ENCODE results near the gene GPR152.

Gene GPR152, protein sequence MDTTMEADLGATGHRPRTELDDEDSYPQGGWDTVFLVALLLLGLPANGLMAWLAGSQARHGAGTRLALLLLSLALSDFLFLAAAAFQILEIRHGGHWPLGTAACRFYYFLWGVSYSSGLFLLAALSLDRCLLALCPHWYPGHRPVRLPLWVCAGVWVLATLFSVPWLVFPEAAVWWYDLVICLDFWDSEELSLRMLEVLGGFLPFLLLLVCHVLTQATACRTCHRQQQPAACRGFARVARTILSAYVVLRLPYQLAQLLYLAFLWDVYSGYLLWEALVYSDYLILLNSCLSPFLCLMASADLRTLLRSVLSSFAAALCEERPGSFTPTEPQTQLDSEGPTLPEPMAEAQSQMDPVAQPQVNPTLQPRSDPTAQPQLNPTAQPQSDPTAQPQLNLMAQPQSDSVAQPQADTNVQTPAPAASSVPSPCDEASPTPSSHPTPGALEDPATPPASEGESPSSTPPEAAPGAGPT

DNA sequence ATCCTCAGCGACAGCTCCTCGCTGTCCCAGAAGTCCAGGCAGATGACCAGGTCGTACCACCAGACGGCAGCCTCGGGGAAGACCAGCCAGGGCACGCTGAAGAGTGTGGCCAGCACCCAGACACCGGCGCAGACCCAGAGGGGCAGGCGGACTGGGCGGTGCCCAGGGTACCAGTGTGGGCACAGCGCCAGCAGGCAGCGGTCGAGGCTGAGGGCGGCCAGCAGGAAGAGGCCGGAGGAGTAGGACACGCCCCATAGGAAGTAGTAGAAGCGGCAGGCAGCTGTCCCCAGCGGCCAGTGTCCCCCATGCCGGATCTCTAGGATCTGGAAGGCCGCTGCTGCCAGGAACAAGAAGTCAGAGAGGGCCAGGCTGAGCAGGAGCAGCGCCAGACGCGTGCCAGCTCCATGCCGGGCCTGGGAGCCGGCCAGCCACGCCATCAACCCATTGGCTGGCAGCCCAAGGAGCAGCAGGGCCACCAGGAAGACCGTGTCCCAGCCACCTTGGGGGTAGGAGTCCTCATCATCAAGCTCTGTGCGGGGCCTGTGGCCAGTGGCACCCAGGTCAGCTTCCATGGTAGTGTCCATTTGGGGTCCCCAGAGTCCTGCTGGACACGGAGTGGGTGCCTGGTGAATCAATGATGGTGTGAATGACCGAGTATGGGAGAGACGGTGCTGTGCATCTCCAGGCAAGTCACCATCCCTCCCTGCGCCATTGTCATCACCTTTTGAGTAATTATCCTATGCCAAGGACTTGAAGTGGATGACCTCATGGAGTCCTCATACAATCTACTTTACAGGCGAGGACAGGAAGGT is at the start of gene GPR152:
Gene GPR152 (minus strand): TSS at position 589 of the 812 bp plus-strand sequence. CDS start 5 bp downstream, at position 584.
- DNase-seq (ENCODE audit: low read depth in 2 of 2) = no peak

DNA sequence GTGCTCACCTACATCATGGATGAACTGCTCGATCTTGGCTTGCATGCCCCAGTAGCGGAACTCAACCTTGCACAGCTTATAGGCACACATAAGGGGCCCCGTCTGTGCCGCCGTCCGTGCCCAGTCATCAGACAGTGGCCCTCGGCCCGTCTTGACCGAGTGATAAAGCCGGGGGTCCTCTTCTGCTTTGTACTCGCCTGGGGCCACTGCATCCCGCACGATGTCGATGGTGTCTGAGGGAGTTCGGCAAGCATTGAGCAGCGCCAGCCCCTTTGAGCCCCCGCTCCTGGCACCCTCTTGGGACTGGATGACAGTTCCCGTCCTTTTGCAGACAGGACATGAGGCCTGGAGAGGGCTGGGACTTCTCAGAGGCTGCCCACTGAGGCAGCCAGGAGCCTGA is 49.3 kb upstream of the GPR152 start:
- DNase-seq (ENCODE audit: low read depth in 2 of 2) = no peak

DNA sequence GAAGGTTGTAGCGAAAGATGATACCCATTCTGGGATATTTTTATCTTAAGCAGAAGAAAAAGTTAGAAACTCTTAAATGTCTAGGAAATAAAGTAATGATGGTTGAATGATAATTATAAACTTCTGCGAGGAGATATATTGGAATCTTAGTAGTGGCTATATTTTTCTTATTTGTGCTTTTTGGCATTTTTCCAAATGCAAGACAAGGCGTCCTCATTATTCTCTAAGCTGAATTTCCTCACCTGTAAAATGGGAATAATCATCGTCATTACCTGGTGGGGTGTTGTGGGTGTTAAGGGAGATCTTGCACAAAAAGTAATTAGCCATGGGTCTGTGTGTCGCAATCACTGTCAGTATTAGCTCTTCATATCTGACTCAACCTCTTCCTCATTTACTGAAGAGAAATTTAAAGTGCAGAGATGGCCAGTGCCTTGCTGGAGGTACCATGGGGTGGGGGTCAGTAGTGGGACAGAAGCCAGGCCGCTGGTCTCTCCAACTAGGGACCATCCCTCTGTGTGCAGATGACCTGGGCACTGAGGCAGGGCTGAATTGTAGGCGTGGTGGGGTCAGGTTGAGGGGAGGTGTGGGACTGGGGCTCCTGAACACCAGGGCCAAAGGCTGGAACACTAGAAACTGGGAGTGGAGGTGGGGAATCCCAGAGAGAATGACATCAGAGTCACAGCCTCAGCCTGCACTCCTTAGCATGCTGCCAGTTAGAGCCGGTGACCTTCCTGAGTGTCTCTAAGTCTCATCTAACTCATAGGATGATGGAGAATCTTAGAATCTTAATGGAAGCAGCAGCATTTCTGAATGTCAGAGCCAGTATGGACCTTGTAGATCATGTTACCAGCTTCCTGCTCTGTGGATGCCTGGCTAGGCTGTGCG is 48.5 kb upstream of the GPR152 start:
- DNase-seq (ENCODE audit: low read depth in 2 of 2) = no peak

DNA sequence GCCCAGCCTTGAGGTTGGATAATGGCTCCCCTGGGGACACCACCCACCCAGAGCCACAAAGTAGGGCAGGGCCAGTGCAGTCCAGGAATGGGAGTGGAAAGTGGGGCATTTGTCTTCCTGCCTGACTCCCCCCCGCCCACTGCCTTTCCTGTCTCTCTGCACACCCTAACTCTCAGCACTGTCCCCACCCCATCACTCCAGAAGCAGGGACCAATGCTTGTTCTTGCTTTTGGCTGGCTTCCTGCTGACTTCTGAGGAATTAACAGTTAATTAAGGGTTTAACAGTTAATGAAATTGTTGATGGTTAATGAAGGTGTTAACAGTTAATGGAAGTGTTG is 47.9 kb upstream of the GPR152 start:
- DNase-seq (ENCODE audit: low read depth in 2 of 2) = no peak

DNA sequence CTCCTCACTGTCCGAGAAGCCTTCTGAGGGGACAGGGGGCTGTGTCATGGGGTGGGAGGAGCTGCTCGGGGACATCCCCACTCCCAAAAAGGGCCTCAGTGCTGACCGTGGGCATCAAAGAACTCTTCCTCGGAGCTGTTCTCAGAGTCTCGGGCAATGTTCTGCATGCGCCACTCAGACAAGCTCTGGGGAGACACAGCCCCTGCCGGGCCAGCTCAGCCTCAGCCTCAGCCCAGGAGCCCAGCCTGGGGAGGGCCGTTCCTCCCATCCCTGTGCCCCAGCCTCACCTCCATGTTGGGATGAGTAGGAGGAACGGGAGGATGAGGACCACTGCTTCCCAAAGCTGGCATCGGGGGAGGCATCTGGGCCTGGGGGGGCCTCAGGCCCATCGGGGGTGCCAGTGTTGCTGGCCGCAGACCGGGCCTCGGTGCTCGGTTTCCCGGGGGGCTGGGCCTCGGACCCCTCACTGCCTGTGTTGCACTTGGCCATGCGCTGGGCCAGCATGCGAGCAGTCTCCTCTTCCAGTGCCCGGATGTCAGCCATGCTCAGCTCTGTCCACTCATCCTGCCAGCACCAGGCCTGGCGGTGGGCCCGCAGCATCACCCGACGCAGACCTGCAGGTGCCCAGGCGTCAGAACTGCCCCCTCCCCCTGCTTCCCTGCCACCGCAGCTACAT is 47.4 kb upstream of the GPR152 start:
- DNase-seq (ENCODE audit: low read depth in 2 of 2) = no peak

DNA sequence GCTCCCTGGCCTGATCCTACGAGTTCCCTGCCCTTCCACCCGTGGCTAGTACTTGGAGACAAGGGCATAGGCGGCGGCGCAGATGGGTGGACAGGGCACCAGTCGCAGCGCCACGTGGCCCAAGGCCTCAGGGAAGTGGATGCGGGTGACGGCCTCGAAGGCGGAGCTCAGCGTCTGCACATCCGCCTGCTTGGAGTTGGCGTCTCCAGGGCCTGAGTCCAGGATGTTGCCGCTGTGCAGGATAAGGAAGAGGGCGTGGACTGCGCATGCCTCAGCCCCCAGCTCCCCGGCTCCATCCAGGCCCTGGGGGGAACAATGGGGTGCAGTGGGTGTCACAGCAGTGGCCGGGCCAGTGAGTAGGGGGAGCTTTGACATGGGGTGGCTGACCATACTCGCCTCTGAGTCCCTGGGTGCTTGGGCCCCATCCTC is 46.0 kb upstream of the GPR152 start:
- DNase-seq (ENCODE audit: low read depth in 2 of 2) = no peak

DNA sequence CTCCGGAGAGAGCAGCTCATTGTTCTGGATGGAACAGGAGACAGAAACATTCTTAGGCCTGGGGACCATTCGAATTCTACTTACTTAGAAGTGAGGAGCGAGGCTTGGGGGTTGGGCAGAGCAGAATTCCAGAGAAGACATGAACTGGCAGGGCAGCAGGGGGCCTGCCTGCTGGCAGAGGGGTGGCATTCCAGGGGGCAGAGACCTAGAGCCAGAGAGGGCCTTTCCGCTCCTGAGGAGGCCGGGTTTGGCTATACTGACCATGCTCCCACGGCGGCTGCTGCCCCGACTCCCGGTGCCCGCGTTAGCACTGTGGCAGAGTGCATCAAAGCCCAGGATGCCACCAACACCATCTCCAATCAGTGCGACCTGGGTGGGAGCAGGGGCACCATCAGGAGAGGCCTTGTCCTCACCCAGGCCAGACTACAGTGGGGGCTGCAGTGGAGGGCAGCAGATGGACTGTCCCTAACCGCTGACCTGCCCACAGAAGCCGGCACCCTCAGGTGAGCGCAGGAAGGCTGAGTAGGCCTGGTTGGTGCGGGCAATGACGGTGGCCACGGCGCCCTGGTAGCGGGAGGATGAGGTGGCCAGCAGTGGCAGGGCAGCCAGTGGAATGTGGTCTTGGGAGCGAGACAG is 45.2 kb upstream of the GPR152 start:
- no peak for DNase-seq (ENCODE audit: low read depth in 2 of 2)

DNA sequence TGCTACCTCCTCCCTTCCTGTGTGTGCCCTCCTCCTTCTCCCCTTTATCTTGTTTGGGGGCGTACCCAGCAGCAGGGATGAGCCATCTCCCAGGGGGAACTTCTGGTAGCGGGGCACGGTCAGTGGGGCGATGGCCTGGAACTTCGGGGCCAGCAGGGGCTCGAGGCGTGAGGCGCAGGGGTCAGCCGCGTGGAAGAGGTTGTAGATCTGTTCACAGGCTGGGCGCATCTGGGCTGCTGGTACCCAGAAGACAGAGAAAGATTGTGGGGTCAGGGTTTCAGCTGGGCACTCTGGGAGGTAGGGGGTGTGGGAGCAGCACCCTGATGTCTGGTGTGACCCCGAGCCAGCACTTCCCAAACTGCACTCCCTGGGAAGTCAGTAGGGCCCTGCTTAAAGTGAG is 43.6 kb upstream of the GPR152 start:
- no peak for DNase-seq (ENCODE audit: low read depth in 2 of 2)

DNA sequence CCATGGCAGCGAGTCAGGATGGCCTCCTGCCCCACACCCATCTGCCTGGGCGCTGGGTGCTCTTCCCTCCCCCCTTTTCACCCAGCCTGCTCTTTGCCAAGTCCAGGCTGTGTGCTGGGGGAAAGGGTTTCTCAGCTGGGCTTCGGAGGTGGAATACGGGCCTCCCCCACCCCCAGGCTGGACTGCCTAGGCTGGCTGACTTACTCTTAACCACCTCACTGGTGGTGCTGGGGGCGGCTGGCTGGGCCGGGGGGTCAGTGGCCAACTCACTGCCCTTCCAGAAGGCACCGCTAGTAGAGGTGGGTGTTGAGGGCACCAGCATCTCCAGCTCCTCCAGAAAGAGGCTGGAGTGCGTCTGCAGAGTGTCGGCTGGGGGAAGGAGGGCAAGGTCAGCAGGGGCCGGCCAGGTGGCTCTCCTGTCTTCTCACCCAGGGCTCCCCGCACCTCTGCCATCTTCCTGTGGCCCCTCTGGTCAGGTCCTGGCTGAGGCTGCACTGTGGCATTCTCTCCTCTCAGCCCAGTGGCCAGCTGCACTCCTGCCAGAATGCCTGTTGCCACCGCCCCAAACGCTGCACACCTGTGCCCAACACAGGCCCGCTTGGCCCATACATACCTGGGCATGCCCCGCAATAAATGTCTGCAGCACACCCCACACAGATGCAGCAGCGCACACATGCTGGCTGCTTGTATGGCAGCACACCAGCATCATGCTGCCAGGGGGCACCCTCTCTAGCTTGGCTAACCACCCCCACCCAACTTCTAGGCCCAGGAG is 42.9 kb upstream of the GPR152 start:
- no peak for DNase-seq (ENCODE audit: low read depth in 2 of 2)

DNA sequence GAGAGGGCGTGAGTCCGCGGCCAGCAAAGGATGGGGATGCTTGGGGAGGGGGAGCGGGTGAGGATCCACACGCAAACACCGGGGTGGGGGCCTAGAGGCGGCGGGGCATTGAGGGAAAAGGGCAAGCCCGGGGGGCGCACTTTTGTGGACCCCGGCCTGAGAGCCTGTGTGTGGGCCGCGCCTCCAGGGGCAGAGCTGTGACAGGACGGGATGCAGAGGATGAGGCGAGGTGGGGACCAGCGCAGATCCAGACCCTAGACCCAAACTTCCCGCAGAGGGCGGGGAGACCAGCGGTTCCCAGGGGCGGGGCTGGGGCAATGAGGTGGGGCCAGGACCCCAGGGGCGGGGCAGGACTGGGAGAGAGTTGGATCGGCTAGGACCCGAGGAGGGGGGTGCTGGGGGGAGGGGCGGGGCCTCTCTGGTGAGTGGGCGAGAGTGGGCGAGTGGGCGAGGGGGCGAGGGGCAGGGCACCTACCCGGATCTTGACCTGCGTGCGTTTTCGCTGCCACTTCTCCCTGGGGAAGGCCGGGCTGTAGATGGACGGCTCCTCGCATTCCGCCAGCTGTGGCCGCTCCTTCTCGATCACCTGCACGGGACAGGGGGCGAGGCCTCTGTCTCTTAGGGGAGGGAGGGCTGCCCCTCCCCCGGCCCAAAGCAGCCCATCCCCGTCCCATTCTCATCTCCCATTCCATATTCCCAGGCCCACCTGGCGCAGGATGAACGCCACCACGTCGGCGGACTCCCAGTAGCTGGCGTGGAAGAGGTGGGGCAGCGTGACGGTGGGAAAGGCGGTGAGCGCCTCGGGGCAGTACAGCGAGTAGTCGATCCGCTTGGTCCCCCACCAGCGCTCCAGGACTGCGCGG is 42.1 kb upstream of the GPR152 start:
- DNase-seq (ENCODE audit: low read depth in 2 of 2) = no peak

DNA sequence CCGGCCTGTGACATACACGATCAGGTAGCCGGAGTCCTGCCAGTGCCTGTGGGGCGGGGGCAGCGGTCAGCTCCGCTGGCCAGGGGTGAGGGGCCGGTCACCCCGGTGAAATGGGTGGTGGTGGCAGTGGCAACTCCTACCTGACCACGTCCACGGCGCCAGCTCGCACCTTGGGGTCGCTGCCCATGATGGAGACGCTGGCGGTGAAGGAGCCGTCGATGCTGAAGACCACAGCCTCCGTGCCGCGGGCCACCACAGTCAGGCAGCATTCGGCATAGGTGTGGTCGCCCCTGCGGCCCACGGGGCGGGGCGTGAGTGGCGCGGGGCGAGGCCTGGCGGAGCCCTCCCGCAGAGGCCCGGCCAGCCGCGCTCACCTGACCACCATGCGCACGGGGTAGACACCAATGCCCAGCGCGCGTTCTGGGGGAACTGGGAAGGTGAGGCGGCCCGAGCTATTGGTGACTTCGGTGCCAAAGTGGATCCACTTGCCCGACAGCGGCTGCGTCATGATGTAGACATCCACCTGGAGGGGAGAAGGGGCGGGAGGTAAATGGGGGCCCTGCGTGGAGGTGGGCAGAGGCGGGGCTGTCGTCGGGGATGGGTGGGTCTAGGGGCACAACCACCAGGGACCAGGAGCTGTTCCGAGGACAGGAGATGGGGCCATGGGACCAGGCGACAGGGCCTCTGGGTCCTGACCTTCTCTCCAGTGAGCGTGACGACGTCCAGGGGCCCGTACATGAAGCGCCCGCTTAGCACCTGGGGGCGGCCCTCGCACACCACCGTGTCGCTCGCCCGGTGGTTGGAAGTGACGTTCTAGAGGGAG is 41.2 kb upstream of the GPR152 start:
- no peak for DNase-seq (ENCODE audit: low read depth in 2 of 2)

DNA sequence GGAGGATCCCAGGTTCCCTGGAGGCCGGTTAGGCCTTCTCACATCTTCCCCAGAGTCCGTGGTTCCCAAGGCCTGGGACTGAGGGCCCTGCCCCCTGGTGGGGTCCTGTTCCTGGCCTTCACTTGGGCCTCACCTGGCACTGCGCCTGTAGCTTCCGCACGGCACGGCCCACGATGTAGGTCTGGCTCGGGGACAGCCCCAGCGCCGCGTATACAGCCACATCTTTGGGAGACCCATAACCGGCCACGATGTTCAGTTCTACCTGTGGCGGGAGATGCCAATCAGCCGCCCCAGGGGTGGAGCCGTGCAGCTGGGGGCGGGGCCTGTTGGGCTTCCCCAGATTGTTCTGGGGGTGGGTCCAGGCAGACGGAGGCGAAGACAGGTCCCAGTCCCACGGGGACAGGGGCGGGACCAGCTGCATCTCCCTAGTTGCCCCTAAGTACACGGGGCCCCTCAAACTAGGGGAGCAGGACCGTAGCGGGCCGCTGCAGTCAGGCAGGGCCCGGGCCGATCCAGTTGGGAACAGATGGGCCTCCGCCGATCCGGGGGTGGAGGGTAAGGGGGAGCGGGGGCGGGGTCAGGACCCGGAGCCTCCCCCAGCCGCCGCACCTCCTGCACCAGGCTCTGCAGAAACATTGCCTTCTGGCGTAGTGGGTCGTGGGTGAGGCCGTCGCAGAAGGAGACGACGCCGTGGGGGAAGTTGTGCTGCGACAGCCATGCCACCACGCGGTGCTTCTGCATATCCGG is 40.4 kb upstream of the GPR152 start:
- DNase-seq (ENCODE audit: low read depth in 2 of 2) = no peak

DNA sequence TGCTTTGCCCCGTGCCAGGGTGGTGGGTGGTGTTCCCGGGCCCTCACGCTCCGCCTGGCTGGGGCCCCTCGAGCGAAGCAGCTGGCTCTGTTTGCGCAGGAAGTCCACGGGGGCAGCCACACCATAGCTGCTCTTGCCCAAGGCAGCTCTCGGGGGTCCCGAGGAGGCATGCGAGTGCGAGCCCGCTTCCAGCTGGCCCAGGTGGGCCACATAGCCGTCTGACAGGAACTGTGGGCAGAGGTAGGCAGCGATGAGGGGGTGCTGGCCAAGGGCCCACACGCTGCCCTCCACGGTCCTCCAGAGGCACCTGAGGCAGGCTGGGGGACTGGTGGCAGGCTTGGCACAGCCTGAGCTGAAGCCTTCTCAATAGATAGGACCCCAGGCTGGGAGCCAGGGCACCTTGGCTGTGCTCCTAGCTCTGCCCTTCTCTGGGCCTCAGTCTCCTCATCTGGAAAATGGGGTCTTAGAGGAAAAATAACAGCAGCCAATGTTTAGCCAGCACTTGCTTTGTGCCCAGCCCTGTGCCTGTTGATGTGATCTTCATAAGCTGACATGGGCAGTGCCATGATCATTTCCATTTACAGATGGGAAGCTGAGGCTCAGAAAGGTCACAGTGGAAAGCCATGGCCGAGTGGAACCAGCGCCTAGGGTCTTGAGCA is 39.7 kb upstream of the GPR152 start:
- no peak for DNase-seq (ENCODE audit: low read depth in 2 of 2)

DNA sequence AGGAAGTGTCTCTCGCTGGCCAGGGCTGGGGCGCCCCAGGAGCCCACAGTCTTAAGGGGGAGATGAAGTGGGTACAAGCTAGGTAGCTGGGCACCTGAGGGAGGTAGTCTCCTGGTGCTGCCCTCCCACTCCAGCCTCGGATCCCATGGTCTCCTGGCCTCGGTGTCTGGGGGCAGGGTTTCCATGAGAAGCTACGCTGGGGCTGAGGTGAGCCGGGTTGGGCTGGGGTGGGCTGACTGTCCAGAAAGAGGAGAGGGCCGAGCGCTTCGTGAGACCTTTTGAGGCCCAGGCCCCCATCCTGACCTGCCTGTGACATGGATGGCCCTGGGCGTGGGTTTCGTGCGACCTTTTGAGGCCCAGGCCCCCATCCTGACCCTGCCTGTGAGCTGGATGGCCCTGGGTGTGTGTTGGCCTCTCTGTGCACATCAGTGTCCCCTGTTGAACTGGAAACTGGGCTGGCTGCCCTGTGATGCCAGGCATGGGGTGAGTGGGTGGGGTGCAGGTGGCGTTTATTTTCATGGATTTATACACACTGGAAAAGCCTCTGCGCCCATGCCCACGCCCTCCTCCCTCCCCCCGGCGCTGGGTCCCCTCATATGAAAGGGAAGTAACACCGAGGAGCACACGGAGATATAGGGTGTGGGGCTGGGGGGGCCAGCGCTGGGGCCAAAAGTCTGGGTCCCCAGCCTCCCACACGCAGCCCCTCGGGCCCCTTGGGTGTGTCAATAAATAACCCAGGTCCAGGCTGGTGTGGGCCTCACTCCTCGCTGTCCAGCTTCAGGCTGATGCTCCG is 38.9 kb upstream of the GPR152 start:
- DNase-seq (ENCODE audit: low read depth in 2 of 2) = no peak

DNA sequence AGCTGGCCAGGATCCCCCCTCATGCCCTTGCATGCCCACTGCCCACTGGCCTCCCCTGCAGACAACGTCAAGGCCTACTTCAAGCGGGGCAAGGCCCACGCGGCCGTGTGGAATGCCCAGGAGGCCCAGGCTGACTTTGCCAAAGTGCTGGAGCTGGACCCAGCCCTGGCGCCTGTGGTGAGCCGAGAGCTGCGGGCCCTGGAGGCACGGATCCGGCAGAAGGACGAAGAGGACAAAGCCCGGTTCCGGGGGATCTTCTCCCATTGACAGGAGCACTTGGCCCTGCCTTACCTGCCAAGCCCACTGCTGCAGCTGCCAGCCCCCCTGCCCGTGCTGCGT is 38.2 kb upstream of the GPR152 start:
- no peak for DNase-seq (ENCODE audit: low read depth in 2 of 2)
